HepG2 (cell line): ENCODE measurements around the gene NGFR. TPM values are rescaled to one million over a fixed set of nuclear protein-coding genes. Genes with fewer than 3 reads are reported as not detected.
A peak's percentile ranks its signal among the peaks of the same experiment; 100 is the strongest.

Source experiments
- BRCA1 ChIP-seq: sonication (generic); formaldehyde crosslinking; IDR thresholded peaks from 2 replicates; pipeline ENCODE4 v1.4.0; 2020; ENCODE audit warnings: missing genetic modification reagents
- HDAC1 ChIP-seq: sonication (generic); formaldehyde crosslinking; IDR thresholded peaks from 2 replicates; pipeline ENCODE4 v1.5.1; 2020; ENCODE audit warnings: mild to moderate bottlenecking, missing genetic modification reagents
- HOXA3 ChIP-seq: sonication (generic); formaldehyde crosslinking; IDR thresholded peaks from 2 replicates; pipeline ENCODE4 v1.5.0; 2020; ENCODE audit warnings: missing genetic modification reagents
- MED13 ChIP-seq: sonication (generic); formaldehyde crosslinking; IDR thresholded peaks from 2 replicates; pipeline ENCODE4 v1.5.0; 2020; ENCODE audit warnings: missing genetic modification reagents
- NR3C1 ChIP-seq: sonication (generic); formaldehyde crosslinking; IDR thresholded peaks from 2 replicates; pipeline ENCODE4 v1.4.0; 2020; ENCODE audit warnings: missing genetic modification reagents
- SKI ChIP-seq: fragments of 450-650 bp; IDR thresholded peaks from one replicate; pipeline ENCODE4 v1.6.1; 2018; ENCODE audit warnings: mild to moderate bottlenecking; ENCODE audit not compliant: partially characterized antibody
- ZNF333 ChIP-seq: sonication (generic); formaldehyde crosslinking; IDR thresholded peaks from 2 replicates; pipeline ENCODE4 v1.4.0; 2020; ENCODE audit warnings: mild to moderate bottlenecking, missing genetic modification reagents, borderline replicate concordance
- polyA plus RNA-seq, 8 experiments: library from polyadenylated mRNA; depleted of rRNA in 3 of 8; stranded (reverse) in 7 of 8; unstranded in 1 of 8; fragments of >200 nt; fragmentation: Illumina TruSeq in 4 of 8; extraction: Trizol in 4 of 8; gene quantifications; 2 replicates each; pipeline versions ENCODE4 v1.2.1 to v1.2.3, GENCODE V29; 2011 to 2016; ENCODE audit warnings: low read depth in 4 of 8, missing spikeins in 1 of 8, mixed read lengths in 1 of 8; ENCODE audit not compliant: insufficient read depth in 1 of 8
- total RNA-seq, 5 experiments: library from RNA; depleted of rRNA; stranded (reverse); fragments of >200 nt; fragmentation: Illumina TruSeq; extraction: Trizol; gene quantifications; 2 replicates each; pipeline ENCODE4 v1.2.3, GENCODE V29; 2016; ENCODE audit warnings: low read depth in 1 of 5
- TF ChIP-seq, protein P1 (sequence below): sonication (generic); formaldehyde crosslinking; IDR thresholded peaks from 2 replicates; pipeline ENCODE4 v1.9.0; 2021; ENCODE audit warnings: missing genetic modification reagents, borderline replicate concordance
- TF ChIP-seq, protein P2 (sequence below): sonication (generic); formaldehyde crosslinking; IDR thresholded peaks from 2 replicates; pipeline ENCODE4 v1.4.0; 2020; ENCODE audit warnings: mild to moderate bottlenecking, low read depth, missing genetic modification reagents
- TF ChIP-seq, protein P3 (sequence below): sonication (generic); formaldehyde crosslinking; IDR thresholded peaks from 2 replicates; pipeline ENCODE4 v1.4.0; 2020; ENCODE audit warnings: missing genetic modification reagents
- TF ChIP-seq, protein P4 (sequence below): sonication (generic); formaldehyde crosslinking; IDR thresholded peaks from 2 replicates; pipeline ENCODE4 v1.5.1; 2020; ENCODE audit warnings: mild to moderate bottlenecking, missing genetic modification reagents, borderline replicate concordance
- TF ChIP-seq, protein P5 (sequence below): sonication (generic); formaldehyde crosslinking; IDR thresholded peaks from 2 replicates; pipeline ENCODE4 v1.4.0; 2020; ENCODE audit warnings: mild to moderate bottlenecking, missing genetic modification reagents

NGFR gene
- total and polyA plus RNA-seq, 2 of the 13 experiments (the other 11 are each of a cell fraction or from before 2014, with no cell fraction given) = 1.1 to 1.8 TPM

DNA sequence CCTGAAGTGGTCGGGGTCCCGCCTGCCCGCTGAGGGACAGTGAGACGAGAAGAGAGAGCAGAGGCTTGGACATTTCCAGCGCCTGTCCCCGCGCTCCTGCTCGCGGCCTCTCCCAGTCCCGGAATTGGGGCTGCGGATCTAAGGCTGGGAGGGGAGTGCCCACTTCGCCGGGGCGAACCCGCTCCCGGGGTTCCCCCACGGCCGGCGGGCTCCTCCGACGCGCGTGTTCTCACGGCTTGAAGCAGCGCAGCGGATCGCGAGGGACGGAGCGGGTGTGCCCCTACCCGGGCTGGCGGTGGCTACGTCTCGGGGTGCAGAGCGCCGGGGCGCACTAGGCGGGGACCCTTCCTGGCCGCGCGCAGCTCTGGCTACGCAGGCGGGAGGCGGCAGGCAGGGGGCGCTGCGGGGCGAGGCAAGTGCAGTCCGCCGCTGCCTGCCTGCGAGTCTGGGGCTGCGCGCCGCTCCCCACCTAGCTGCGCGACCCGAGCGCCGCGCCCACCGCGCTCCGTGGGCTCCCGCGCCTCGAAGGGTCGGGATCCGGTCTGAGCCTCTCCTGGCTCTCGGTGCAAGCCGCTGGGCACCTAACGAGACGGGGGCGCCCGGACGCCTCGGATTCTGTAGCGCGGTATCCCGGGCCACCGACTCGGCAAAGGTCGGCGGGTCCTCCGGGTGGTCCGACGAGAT lies 1.2 kb downstream of the NGFR start (continued):
- TF ChIP-seq, protein P1, sequence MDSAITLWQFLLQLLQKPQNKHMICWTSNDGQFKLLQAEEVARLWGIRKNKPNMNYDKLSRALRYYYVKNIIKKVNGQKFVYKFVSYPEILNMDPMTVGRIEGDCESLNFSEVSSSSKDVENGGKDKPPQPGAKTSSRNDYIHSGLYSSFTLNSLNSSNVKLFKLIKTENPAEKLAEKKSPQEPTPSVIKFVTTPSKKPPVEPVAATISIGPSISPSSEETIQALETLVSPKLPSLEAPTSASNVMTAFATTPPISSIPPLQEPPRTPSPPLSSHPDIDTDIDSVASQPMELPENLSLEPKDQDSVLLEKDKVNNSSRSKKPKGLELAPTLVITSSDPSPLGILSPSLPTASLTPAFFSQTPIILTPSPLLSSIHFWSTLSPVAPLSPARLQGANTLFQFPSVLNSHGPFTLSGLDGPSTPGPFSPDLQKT = 0 out of 2 replicates have a peak, but pooled peaks have one; percentile 70
- TF ChIP-seq NR3C1 (CRISPR knock-in tag) = 0 out of 2 replicates have a peak, but pooled peaks have one; percentile 33
- no peak for TF ChIP-seq BRCA1 (CRISPR knock-in tag)
- TF ChIP-seq, protein P2, sequence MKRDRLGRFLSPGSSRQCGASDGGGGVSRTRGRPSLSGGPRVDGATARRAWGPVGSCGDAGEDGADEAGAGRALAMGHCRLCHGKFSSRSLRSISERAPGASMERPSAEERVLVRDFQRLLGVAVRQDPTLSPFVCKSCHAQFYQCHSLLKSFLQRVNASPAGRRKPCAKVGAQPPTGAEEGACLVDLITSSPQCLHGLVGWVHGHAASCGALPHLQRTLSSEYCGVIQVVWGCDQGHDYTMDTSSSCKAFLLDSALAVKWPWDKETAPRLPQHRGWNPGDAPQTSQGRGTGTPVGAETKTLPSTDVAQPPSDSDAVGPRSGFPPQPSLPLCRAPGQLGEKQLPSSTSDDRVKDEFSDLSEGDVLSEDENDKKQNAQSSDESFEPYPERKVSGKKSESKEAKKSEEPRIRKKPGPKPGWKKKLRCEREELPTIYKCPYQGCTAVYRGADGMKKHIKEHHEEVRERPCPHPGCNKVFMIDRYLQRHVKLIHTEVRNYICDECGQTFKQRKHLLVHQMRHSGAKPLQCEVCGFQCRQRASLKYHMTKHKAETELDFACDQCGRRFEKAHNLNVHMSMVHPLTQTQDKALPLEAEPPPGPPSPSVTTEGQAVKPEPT (CRISPR knock-in tag) = 0 out of 2 replicates have a peak, but pooled peaks have one; percentile 8
- TF ChIP-seq, protein P3, sequence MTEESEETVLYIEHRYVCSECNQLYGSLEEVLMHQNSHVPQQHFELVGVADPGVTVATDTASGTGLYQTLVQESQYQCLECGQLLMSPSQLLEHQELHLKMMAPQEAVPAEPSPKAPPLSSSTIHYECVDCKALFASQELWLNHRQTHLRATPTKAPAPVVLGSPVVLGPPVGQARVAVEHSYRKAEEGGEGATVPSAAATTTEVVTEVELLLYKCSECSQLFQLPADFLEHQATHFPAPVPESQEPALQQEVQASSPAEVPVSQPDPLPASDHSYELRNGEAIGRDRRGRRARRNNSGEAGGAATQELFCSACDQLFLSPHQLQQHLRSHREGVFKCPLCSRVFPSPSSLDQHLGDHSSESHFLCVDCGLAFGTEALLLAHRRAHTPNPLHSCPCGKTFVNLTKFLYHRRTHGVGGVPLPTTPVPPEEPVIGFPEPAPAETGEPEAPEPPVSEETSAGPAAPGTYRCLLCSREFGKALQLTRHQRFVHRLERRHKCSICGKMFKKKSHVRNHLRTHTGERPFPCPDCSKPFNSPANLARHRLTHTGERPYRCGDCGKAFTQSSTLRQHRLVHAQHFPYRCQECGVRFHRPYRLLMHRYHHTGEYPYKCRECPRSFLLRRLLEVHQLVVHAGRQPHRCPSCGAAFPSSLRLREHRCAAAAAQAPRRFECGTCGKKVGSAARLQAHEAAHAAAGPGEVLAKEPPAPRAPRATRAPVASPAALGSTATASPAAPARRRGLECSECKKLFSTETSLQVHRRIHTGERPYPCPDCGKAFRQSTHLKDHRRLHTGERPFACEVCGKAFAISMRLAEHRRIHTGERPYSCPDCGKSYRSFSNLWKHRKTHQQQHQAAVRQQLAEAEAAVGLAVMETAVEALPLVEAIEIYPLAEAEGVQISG = peak; percentile 71
- TF ChIP-seq MED13 = 0 out of 2 replicates have a peak, but pooled peaks have one; percentile 65
- TF ChIP-seq HOXA3 = peak; percentile 26; the same call in 1 of the 2 replicates
- 0 out of 2 replicates have a peak, but pooled peaks have one; percentile 35 for TF ChIP-seq HDAC1 (CRISPR knock-in tag)
- no peak for TF ChIP-seq ZNF333
- TF ChIP-seq SKI = peak; percentile 55
- TF ChIP-seq, protein P4, sequence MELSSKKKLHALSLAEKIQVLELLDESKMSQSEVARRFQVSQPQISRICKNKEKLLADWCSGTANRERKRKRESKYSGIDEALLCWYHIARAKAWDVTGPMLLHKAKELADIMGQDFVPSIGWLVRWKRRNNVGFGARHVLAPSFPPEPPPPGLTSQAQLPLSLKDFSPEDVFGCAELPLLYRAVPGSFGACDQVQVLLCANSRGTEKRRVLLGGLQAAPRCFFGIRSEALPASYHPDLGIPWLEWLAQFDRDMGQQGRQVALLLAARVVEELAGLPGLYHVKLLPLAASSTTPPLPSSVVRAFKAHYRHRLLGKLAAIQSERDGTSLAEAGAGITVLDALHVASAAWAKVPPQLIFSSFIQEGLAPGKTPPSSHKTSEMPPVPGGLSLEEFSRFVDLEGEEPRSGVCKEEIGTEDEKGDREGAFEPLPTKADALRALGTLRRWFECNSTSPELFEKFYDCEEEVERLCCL (CRISPR knock-in tag) = 0 out of 2 replicates have a peak, but pooled peaks have one; percentile 31
- TF ChIP-seq, protein P5, sequence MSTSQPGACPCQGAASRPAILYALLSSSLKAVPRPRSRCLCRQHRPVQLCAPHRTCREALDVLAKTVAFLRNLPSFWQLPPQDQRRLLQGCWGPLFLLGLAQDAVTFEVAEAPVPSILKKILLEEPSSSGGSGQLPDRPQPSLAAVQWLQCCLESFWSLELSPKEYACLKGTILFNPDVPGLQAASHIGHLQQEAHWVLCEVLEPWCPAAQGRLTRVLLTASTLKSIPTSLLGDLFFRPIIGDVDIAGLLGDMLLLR (CRISPR knock-in tag) = 0 out of 2 replicates have a peak, but pooled peaks have one; percentile 48
